ENCODE results near the gene CLK4. TPM values are rescaled to one million over a fixed set of nuclear protein-coding genes. Genes with fewer than 3 reads are reported as not detected.
A peak's percentile ranks its signal among the peaks of the same experiment; 100 is the strongest.

The CLK4 gene
- total RNA-seq (2014; rRNA removed; shearing (Covaris generic)): 13.0 and 19.3 TPM in 2 replicates

DNA sequence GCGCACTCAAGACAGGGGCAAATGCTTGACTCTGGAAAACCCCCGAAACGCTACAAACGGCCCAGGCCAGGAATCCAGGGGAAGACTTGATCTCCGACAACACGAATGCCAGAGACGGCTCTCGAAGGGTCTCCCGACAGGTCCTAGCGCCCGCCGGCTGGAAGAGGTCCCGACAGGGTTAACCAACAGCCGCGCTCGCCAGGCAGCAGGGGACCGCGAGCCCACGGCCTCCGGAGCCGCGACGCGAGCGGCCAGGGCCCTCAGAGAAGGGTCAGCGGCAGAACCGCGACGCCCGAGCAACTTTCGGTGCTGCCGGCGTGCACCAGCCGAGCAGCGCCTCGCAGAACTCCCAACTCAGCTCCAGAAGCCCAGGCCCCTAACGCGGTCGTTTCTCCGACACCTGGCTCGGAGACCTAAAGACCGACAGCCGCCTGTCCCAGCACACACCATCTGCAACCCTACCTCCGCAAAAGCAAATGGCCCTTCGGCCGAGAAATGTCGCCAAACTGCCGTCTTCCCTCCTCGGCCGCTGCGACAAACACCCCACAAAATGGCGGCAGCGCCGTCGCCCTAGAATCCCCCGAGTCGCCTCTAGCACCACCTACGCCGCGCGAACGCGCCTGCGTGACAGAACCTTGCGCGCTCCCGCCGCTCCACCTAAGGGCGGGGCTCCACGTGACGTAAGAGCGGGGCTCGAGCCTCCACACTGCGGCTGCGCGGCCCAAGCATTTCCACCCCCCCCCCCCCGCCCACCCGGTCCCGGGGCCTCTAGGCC lies at the start of gene CLK4:
Gene CLK4, minus strand, starts transcription at position 567 of the 775 bp plus-strand sequence. CDS start 3,634 bp downstream, outside the sequence.
- H3K4me3 ChIP-seq: peak within 1 kb of the TSS; percentile 92
- DNase-seq (ENCODE audit: low read depth in 1 of 2, low spot score in 2 of 2): peak; percentile 96 to 97
- peaks cover 20% of the 10 kb centered on the region for H3K36me3 ChIP-seq
- peaks cover 15% of the 10 kb centered on the region for H3K4me1 ChIP-seq (replicated peaks)
- no peaks in the 10 kb centered on the region for H3K27me3 ChIP-seq (replicated peaks)
- H3K27ac ChIP-seq: peak within 1 kb of the TSS; percentile 86
- 0 out of 2 replicates have a peak, but pooled peaks cover 4% of the 10 kb centered on the region for H3K9me3 ChIP-seq (replicated peaks)

DNA sequence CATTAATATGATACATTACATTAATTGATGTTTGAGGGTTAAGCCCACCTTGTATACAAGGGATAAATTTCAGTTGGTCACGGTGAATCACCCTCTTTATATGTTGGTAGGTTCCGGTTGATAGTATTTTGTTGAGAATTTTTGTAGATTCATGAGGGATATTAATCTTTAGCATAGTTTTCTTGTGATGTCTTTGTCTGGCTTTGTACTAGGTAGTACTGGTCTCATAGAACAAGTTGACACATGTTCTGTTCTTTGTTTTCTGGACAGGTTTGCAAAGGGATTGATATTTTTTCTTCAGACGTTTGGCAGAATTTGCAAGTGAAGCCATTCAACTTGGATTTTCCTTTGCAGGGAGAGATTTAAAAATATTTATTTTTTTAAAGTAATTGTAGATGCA lies 49.1 kb upstream of the CLK4 start:
- Histone ChIP-seq H3K4me1 (replicated peaks) (no peaks in the 10 kb centered on the region), H3K36me3 (no peaks in the 10 kb centered on the region), H3K9me3 (replicated peaks) (peaks cover 23% of the 10 kb centered on the region), H3K27me3 (replicated peaks) (no peaks in the 10 kb centered on the region), H3K4me3 (no peak overlapping the region), H3K27ac (no peak overlapping the region)
- DNase-seq (ENCODE audit: low read depth in 1 of 2, low spot score in 2 of 2): no peak

DNA sequence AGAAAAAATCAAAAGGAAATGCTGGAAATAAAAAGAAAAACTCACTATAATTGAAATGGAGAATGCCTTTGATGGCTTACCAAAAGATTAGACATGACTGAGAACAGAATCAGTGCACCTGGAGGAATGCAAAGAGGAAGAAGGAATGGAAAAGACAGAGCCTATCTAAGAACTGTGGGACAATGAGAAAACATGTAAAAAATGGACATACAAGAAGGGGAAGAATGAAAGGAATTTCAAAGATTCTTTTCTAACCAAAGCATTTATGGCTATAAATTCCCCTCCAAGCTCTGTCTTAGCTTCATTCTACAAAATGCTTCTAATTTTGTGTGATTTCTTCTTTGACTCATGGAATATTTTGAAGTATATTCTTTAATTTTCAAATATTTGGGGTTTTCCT lies 47.5 kb upstream of the CLK4 start:
- Histone ChIP-seq H3K36me3 (no peaks in the 10 kb centered on the region), H3K9me3 (replicated peaks) (peaks cover 30% of the 10 kb centered on the region), H3K4me1 (replicated peaks) (no peaks in the 10 kb centered on the region), H3K27me3 (replicated peaks) (no peaks in the 10 kb centered on the region), H3K27ac (no peak overlapping the region), H3K4me3 (no peak overlapping the region)
- DNase-seq (ENCODE audit: low read depth in 1 of 2, low spot score in 2 of 2): no peak

DNA sequence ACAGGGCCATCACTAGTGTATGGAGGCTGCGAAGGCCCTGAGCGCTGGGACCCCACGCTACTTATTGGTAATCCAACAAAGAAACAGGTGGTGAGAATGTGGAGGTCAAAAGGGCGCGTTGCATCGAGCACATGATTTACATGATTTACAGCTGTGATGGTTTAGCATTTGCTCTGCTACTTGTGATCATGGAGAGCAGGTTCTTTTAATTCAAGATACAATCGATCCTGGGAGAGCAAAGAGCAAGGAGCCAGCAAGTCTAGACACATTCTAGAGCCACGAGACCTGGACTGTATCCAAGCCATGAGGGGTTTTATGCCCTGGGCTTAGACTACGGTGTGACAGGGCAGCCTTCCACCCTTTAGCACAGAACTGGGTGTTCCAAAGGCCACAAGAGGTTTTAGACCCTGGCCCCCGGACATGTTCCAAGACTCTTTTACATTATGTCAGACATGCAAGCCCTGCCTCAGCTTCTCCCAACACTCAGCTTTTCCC lies 47.0 kb upstream of the CLK4 start:
- Histone ChIP-seq H3K36me3 (no peaks in the 10 kb centered on the region), H3K9me3 (replicated peaks) (peaks cover 31% of the 10 kb centered on the region)
- no peak for DNase-seq (ENCODE audit: low read depth in 1 of 2, low spot score in 2 of 2)

DNA sequence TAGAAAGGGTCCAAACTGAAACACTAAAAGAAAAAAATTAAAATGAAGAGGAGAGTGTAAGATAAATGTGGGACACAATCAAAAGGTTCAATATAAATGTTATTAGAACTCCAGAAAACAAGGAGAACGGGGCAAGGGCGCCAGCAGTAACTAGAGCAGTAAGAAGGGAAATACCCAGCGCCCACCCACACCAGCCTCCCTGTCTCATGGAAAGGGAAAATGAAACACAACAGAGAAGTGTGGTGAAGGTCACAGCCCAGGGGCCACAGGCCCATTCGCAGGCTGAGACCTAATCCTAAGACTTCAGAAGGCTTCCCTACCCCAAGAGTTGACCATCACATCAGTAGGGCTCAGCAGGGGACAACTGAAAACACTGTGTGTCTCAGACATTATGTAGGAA lies 45.8 kb upstream of the CLK4 start:
- peaks cover 30% of the 10 kb centered on the region for H3K9me3 ChIP-seq (replicated peaks)
- no peaks in the 10 kb centered on the region for H3K36me3 ChIP-seq
- H3K4me3 ChIP-seq: no peak overlapping the region
- no peaks in the 10 kb centered on the region for H3K27me3 ChIP-seq (replicated peaks)
- DNase-seq (ENCODE audit: low read depth in 1 of 2, low spot score in 2 of 2): no peak
- H3K4me1 ChIP-seq (replicated peaks): no peaks in the 10 kb centered on the region
- no peak overlapping the region for H3K27ac ChIP-seq

More for the DNA sequence above, 47.0 kb upstream of the CLK4 start:
- Histone ChIP-seq H3K27ac (no peak overlapping the region), H3K27me3 (replicated peaks) (no peaks in the 10 kb centered on the region), H3K4me1 (replicated peaks) (no peaks in the 10 kb centered on the region), H3K4me3 (no peak overlapping the region)

DNA sequence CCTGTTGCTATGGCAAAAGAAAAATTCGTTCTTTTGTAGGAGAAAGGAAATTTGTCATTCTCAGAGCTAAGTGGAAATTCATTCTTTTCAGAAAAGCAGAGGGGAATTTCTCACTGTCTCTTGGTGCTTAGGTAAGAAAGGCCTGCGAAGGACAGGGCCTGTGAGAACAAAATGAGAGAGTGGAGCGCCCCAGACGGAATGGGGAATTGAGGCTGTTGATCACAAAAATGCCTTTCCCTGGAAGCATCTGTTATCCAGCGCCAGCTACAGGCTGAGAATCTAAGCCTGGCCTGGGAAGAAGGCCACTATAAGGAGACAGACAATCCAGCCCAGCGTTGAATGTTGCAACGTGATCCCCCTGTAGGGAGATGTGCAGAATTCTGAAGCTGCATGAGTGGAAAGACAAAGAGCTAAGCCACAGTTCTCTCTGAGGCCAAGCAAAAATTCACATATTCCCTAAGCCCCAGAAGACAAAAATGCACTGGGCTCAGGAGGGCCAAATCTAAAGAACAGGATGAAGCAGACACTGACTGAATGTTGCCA lies 44.8 kb upstream of the CLK4 start:
- DNase-seq (ENCODE audit: low read depth in 1 of 2, low spot score in 2 of 2): no peak
- H3K4me3 ChIP-seq: no peak overlapping the region
- no peaks in the 10 kb centered on the region for H3K36me3 ChIP-seq
- no peak overlapping the region for H3K27ac ChIP-seq
- no peaks in the 10 kb centered on the region for H3K4me1 ChIP-seq (replicated peaks)
- peaks cover 35% of the 10 kb centered on the region for H3K9me3 ChIP-seq (replicated peaks)
- H3K27me3 ChIP-seq (replicated peaks): no peaks in the 10 kb centered on the region

DNA sequence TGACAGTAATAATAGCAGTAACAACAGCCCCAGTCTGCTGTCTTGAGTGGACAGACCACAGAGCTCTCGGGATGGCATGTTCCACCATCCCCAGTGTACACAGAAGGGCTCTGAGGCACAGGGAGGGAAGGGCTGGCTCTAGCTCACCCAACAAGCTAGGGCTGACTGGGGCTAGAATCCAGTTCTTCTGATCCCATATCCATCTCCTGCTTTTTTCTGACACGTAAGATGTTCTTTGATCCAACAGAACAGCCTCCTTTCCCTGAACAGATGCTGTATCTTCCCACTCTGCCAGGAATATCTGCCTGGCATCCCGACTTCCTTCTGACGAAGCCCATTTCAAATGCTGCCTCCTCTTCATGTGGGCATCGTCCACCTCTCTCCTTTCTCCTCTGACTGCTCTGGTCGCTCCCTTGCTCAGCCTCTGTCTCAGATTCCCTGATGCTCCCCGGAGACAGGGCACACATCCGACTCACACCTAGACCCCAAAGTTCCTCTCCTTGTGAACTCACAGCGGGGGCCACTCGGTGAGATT lies 43.6 kb upstream of the CLK4 start:
- Histone ChIP-seq H3K27ac (no peak overlapping the region), H3K4me3 (no peak overlapping the region), H3K36me3 (no peaks in the 10 kb centered on the region), H3K27me3 (replicated peaks) (no peaks in the 10 kb centered on the region), H3K4me1 (replicated peaks) (no peaks in the 10 kb centered on the region), H3K9me3 (replicated peaks) (peaks cover 35% of the 10 kb centered on the region)
- DNase-seq (ENCODE audit: low read depth in 1 of 2, low spot score in 2 of 2): no peak

DNA sequence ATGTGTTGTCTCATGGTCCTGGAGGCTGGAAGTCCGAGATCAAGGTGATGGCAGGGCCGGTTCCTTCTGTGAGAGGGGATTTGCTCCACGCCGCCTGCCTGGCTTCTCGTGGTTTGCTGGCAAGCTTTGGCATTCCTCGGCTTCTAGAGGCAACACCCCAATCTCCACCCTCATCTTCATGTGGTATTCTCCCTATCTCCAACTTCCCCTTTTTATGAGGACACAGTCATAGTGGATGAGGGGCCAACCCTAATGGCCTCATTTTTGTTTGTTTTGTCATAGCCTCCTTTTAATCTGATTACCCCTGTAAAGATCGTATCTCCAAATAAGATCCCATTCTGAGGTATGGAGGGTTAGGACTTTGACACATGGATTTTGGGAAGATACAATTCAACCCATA lies 41.7 kb upstream of the CLK4 start:
- DNase-seq (ENCODE audit: low read depth in 1 of 2, low spot score in 2 of 2): no peak
- no peaks in the 10 kb centered on the region for H3K4me1 ChIP-seq (replicated peaks)
- no peaks in the 10 kb centered on the region for H3K36me3 ChIP-seq
- no peak overlapping the region for H3K27ac ChIP-seq
- no peak overlapping the region for H3K4me3 ChIP-seq
- H3K9me3 ChIP-seq (replicated peaks): peaks cover 42% of the 10 kb centered on the region
- no peaks in the 10 kb centered on the region for H3K27me3 ChIP-seq (replicated peaks)

DNA sequence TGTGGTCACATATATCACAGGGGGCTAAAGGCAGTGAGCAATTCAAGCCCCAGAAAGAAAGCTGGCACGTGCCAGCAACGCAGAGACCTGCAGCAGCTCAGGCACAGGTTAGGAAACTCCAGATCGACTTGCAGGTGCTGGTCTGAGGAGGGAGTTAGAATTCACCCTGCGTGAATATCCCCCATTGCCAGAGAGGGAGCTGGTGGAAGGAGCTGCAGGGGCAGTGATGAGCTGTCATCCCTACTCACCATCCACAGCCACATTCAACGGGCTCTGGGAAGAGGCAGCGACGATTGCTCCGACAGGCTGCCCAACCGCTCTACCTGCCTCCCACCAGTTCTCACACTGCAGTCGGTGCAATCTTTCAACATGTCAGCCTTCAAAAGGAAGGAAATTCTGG lies 40.8 kb upstream of the CLK4 start:
- Histone ChIP-seq H3K4me3 (no peak overlapping the region), H3K9me3 (replicated peaks) (peaks cover 38% of the 10 kb centered on the region), H3K27me3 (replicated peaks) (no peaks in the 10 kb centered on the region), H3K4me1 (replicated peaks) (no peaks in the 10 kb centered on the region), H3K36me3 (no peaks in the 10 kb centered on the region), H3K27ac (no peak overlapping the region)
- DNase-seq (ENCODE audit: low read depth in 1 of 2, low spot score in 2 of 2): no peak

DNA sequence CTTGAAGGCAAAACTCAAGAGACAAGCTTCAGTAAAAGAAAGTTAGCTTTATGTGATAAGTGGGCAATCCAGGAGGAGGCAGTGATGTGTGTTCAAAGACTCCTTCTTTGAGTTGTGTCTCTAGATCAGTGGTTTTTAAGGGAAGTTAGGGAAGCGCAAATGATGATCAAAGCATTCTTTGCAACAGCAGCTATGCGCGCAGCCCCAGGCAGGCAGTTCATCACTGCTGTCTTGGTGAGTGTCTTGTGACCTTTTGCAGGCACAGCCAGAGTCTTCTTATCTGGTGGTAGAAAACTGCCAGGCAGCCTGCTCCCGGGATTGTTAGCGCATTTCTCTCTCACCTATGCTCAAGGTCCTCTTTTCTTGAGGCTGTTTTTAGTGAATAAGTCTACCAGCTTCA lies 40.3 kb upstream of the CLK4 start:
- Histone ChIP-seq H3K4me3 (no peak overlapping the region), H3K36me3 (no peaks in the 10 kb centered on the region), H3K4me1 (replicated peaks) (no peaks in the 10 kb centered on the region), H3K27me3 (replicated peaks) (no peaks in the 10 kb centered on the region), H3K27ac (no peak overlapping the region), H3K9me3 (replicated peaks) (peaks cover 39% of the 10 kb centered on the region)
- no peak for DNase-seq (ENCODE audit: low read depth in 1 of 2, low spot score in 2 of 2)

DNA sequence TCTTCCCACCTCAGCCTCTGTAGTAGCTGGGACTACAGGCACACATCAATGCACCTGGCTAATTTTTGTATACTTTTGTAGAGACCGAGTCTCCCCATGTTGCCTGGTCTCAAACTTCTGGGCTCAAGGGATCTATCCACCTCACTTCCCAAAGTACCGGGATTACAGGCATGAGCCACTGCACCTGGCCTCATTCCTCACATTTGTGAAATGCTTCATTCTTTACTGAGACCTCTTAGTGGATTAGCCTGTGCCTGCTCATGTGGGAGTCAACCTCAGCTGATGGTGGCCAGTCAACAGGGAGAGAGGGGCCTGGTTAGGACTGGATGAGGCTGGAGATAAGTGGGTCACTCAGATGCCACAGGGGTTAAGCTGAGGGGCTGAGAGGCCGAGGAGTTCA lies 37.3 kb upstream of the CLK4 start:
- peaks cover 27% of the 10 kb centered on the region for H3K9me3 ChIP-seq (replicated peaks)
- no peaks in the 10 kb centered on the region for H3K27me3 ChIP-seq (replicated peaks)
- no peak overlapping the region for H3K27ac ChIP-seq
- no peak overlapping the region for H3K4me3 ChIP-seq
- H3K36me3 ChIP-seq: no peaks in the 10 kb centered on the region
- no peak for DNase-seq (ENCODE audit: low read depth in 1 of 2, low spot score in 2 of 2)
- no peaks in the 10 kb centered on the region for H3K4me1 ChIP-seq (replicated peaks)

DNA sequence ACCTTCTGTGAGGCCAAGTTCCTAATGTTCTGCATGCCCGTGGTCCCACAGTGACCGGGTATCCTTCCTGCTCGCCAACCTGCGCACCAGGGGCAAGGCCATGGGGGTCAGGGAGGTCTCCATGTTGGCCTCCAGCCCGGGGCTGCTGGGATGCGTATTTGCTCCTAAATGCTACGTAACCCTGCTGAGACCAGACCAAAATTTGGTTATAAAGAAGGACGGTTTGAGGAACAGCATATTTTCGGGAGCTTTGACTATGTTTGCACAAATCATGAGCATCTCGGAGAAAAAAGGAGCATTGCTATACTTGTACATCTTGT lies 35.7 kb upstream of the CLK4 start:
- Histone ChIP-seq H3K4me1 (replicated peaks) (no peaks in the 10 kb centered on the region), H3K4me3 (no peak overlapping the region), H3K9me3 (replicated peaks) (peaks cover 24% of the 10 kb centered on the region; the same call in 1 of the 2 replicates), H3K27ac (no peak overlapping the region), H3K36me3 (no peaks in the 10 kb centered on the region), H3K27me3 (replicated peaks) (no peaks in the 10 kb centered on the region)
- no peak for DNase-seq (ENCODE audit: low read depth in 1 of 2, low spot score in 2 of 2)

DNA sequence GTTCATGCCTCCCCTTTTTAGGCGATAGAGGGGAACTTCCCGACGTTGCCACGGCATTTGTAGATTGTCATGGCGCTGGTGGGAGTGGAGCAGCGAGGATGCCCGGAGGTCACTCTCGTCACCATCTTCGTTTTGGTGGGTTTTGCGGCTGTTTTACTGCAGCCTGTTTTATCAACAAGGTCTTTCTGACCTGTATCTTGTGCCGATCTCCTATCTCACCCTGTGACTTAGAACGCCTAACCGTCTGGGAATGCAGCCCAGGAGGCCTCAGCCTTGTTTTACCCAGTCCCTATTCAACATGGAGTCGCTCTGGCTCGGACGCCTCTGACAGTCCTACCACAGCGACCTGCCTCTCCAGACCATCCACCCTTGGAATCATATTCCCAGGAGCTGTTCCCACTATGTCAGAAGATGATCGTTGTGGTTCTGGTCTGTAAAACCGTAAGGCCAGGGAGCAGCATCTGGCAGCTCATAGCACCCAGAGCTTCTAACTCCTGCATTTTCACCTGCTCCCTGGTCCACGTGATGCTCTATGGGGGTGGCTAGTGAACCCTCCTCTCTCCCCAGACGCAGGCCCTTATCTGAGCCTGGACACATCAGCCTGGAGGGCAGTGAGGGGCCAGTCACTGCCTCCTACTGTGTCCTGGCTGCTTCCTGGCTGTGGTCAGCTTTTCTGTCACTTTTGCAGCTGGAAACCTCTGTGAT lies 35.1 kb upstream of the CLK4 start:
- DNase-seq (ENCODE audit: low read depth in 1 of 2, low spot score in 2 of 2): no peak
- no peak overlapping the region for H3K4me3 ChIP-seq
- H3K27me3 ChIP-seq (replicated peaks): no peaks in the 10 kb centered on the region
- no peak overlapping the region for H3K27ac ChIP-seq
- no peaks in the 10 kb centered on the region for H3K4me1 ChIP-seq (replicated peaks)
- no peaks in the 10 kb centered on the region for H3K36me3 ChIP-seq
- peaks cover 20% of the 10 kb centered on the region; the same call in 1 of the 2 replicates for H3K9me3 ChIP-seq (replicated peaks)
